ENCODE data around the gene DUSP22.
A peak's percentile ranks its signal among the peaks of the same experiment; 100 is the strongest.
"Not testable (repeated sequence)": the region's sequence is repeated elsewhere in the genome, so short reads cannot be mapped to it uniquely, and the experiment has no call there.

The DUSP22 gene

DNA sequence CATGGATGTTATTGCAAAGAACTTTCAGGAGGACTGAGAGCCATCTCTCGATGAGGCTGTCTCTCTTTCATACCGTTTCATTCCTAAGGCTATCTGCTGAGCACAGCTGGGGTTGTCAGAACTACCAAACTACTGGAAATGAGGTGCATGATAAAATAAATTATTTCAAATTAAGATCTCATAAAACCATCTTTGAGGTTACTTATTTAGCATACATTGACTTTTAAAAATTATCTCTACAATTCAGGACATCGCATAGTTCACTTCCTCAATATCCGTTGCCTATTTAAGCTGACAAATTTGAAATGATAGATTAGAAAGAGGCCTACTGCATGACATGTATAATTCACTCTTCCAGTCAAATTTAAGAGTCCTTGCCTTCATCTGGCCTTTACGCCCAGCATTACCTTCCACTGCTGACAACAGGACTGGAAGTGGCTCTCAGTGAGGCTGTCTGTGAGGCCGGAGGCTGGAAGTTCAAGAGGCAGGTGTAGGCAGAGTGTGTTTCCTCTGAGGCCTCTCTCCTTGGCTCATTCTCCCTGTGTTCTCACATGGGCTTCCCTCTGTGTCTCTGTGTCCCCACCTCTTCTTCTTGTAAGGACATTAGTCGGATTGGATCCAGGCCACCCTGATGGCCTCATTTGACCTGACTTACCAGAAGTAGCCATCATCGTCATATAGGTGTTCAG lies 12.8 kb upstream of the DUSP22 start:
- no peak for DNase-seq (ENCODE audit: low read depth in 2 of 3, low spot score in 2 of 3)

DNA sequence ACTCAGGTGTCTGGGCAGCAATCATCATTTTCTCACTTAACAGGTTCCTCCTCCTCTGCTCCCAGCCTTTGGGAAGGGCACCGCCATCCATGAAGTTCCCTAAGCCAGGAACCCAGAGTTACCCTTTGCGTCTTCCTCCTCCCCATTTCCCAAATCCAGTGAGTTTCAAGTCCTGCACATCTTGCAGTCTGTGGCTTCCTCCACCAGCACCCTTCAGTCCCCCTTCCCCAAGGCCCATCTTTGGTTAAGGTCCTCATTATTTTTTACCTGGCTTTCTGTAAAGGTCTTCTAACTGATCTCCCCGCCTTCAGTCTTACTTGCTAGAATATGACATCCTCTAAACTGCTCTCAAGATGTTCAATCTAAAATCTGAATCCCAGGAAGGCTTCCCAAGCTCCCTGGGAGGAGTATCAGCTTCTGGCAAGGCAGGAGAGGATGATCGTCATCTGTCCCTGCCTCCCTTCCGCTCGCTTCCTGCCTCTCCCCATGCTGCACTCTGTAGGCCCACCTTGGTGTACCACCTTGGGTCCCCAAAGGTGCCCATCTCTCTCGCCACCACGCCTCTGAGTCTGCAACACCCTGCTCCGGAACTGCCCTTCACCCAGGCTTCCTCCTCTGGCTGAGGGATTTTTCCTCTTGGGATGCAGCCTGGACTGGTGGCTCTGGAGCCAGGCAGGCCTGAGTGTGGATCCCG lies 11.4 kb upstream of the DUSP22 start:
- no peak for DNase-seq (ENCODE audit: low read depth in 2 of 3, low spot score in 2 of 3)

DNA sequence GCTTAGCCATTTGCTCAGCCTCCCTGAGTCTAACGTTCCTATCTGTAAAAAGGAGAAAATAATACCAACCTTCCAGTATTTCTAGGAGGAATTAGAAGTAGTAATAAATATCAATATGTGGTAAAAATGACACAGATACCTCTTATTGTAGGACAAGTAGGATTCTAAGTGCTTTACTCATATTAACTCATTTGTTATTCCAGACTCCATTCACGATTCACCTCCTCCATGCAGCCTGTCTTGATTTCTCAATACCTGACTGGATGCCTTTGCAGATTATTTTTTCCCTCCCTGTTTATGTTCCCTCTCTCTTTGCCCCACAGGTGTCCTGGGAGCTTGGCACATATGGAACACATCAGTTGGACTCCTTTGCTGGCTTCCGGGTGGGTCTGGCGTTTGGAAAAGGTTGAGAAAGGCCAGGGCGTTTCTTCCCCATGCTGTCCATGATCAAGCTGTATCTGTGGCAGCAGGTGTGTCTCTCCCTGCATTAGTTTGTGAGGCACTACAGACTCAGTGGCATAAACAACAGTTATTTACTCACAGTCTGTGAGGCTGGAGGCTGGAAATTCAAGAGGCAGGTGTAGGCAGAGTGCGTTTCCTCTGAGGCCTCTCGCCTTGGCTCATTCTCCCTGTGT lies 10.7 kb upstream of the DUSP22 start:
- DNase-seq (ENCODE audit: low read depth in 2 of 3, low spot score in 2 of 3): no peak

DNA sequence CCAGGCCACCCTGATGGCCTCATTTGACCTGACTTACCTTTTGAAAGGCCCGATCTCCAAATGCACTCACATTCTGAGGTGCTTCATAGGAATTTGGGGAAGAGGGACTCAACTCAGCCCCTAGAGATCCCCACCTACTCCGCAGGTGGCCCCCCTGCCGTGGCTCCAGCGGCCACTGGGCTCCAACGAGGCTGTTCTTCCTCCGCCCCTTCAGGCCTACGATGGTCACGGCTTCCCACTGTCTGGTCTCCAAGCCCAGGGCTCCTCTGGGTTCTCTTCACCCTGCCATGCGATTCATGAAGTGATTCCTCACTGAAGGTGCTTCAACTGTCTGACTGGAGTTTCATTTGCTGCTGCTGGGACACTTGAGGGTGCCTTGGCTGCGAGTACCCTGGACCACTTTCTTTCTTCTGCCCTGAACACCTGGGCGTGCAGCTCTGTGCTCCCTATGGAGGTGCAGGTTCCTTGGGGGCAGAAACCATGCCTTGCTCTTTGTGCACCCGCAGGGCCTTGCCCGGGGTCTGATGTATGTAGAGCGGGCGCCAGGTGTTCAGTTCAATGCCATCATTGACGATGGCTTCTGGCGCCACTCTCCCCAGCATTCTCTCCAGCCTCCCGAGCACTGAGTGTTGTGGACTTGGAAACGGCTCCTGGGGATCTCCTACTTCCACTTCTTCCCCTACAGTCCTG lies 10.0 kb upstream of the DUSP22 start:
- no peak for DNase-seq (ENCODE audit: low read depth in 2 of 3, low spot score in 2 of 3)

DNA sequence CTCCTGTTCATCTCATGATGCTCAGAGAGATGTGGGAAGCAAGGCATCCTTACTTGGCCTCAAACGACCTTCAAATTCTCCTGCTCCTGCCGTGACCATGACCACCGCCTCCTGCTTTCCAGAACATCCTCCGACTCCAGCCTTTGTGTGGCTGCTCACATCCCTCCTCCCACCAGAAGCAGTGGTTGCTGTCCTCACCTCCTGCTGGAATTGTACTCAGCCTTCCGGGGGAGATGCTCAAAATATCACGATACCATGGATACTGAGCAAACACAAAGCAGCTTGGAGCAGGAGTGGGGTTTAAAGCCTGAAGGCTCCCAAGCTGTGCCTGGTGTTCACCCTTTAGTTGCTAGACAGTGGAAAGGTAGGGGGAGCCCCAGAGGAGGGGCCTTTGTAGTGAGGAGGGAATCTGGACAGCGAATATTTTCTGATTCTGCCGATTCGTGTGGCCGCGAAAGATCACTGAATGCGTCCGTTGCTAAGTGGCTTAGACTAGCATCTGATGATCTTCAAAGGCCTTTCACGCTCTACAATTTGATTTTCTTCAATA lies 9.3 kb upstream of the DUSP22 start:
- no peak for DNase-seq (ENCODE audit: low read depth in 2 of 3, low spot score in 2 of 3)

DNA sequence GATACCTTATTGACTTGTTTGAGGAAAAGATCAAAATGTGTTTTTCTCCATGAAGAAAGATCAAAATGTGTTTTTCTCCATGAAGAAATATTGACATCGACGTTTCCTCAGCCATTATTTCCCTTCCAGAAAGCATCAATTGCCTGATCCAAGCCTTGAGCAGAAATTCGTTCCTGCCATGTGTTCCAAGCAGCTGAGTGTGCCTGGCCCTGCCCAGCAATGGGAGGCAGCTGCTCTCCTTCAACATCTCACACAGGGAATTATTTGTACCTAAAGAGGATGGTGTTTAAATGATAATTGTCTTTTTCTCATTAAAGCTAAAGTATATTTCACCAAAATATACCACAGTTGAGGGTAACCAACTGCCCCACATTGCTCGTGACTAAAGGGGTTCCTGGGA lies 7.8 kb upstream of the DUSP22 start:
- no peak for DNase-seq (ENCODE audit: low read depth in 2 of 3, low spot score in 2 of 3)

DNA sequence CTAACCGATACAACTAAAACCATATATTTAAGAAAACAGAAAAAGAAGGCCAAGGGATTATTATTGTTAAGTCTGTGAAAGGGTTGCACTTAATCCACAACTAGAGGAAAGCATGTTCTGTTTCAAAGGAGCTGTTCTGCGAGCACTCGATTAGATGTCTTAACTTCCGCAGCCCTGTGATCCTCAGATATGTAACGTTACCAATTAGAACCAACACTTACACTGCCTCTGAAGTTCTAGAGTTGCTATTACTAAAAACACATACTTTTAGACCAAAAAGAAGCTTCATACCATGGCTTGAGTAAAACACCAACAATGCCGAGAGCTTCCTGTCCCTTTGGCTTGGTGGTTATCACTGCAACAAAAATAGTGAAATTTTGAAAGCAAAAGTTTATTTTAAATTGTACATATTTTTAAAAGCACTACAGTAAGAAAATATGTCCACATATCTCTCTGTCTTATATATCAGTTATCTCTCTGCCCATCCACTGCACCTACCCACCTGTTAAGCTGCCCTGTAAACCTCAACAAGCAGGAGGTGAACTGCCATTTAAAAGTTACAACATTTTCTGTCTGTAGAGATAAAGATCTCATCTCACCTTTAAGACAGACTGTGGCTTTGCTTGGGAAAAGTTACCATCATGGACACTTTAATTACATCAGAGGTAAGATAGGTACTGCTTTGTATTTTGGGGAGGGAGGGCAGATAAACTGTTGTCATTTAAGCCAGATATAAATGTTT lies 7.1 kb upstream of the DUSP22 start:
- DNase-seq (ENCODE audit: low read depth in 2 of 3, low spot score in 2 of 3): no peak

DNA sequence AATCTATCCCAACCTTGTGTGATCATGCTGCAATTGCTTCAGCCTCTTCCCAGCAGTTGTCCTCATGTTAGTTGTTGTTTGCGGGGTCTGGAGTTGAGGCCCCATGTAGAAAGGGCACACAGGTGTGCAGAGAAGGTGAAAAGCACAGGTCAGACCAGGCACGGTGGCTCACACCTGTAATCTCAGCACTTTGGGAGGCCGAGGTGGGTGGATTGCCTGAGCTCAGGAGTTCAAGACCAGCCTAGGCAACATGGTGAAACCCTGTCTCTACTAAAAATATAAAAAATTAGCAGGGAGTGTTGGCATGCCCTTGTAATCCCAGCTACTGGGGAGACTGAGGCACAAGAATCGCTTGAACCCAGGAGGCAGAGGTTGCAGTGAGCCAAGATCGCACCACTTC lies 6.4 kb upstream of the DUSP22 start:
- not testable (repeated sequence) for DNase-seq (ENCODE audit: low read depth in 2 of 3, low spot score in 2 of 3)

DNA sequence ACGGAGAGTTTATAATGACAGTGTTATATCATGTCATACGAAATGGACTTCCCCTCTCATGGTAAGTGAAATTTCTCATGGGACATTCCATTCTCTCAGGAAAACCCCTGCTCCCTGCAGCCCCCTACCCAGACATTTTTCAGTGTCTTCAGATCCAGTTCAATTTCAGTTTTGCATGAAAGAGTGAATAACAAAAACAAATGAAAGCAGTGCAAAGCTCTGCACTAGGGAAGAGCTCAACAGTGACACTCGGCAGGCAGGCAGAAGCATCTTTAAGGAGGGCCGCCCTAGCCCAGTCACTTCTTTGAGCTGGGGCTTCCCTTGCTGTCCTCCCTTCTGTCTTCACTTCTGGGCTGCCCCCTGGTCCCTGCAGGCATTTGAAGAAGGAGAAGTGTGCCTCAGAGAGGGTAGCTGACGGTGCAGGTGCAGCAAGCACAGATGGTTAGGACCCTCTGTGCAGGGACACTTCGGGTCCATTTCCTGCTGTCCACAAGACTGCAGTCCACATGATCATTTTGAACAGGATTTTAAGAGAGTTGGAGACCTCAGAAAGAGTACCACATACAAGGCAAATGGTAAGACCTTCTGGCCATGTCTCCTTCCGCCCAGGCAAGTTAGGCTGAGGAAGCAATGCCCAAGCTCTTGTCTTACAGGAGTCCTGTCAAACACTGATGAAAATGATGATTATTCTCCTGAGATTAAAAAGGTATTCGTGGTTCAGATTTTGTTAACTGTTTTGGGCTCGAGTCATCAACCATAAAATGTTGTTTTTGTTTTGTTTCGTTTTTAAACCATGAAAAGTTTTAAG lies 5.4 kb upstream of the DUSP22 start:
- DNase-seq (ENCODE audit: low read depth in 2 of 3, low spot score in 2 of 3): no peak

DNA sequence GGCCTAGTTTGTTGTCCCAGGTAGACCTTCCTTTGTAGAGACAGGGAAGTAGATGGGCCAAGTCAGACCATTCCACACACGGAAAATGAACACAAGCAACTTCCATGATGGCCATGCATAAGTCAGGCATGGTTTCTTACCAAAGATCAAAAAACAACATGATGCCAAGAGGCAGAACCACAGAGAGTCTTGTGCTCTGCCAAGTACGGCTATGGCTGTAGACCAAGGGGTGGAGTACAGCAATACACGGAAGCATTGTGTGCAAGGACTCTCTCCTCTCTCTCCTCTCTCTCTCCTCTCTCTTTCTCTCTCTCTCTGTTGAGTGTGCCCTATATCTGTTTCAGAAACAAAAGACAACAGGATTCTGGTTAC lies 4.8 kb upstream of the DUSP22 start:
- no peak for DNase-seq (ENCODE audit: low read depth in 2 of 3, low spot score in 2 of 3)

DNA sequence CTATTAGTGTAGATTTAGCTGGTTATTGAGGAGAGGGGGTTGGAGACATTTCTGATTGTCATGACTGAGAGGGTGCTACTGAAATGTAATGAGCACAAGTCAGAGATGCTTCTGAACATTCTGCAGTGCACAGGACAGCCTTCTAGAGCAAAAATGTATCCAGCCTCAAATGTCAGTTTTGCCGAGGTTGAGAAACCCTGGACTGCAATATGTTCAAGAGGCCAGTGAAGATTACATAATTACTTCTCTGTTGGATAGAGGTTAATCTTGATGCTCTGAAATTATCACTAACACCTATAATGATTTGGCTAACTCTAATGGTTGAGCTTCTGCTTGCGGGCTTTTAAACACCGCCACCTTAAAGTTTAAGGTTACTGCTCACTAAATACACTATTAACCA lies 3.4 kb upstream of the DUSP22 start:
- no peak for DNase-seq (ENCODE audit: low read depth in 2 of 3, low spot score in 2 of 3)

DNA sequence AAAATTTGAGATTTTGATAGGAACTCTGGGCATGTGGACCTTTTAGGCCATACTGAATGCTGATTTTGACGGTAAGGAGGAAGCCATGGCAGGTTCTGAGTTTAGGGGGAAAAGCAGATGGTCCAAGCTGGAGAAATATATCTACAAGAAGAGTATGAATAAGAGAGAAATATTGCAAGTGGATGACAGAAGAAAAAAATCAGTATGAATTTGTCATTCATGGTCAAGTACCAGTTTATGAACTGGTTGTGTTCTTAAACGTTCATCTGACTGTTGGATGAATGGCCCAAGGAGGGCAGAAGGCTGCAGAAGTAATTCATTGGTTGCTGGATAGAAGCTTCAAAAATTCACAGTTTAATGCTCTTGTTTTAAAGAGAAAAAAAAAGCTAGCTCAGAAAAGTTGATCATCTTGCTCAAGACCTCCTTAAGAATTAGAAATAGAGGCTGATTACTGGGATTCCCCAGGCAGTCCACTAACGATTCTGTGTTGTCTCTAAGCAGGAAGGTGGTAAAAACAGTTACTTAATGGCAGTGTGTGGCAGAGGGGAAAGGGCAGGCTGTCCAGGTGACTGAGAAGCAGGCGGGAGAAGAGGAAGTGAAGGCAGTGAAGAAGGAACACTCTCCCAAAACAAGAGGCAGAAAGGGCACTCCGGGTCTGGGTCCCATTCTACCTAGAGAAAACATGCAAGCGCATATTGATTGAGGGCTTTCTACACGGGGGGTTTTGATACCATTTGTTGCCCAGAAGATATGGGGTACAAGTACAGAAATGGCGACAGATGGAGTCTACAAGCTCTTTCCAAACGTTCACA lies 2.0 kb upstream of the DUSP22 start:
- no peak for DNase-seq (ENCODE audit: low read depth in 2 of 3, low spot score in 2 of 3)

DNA sequence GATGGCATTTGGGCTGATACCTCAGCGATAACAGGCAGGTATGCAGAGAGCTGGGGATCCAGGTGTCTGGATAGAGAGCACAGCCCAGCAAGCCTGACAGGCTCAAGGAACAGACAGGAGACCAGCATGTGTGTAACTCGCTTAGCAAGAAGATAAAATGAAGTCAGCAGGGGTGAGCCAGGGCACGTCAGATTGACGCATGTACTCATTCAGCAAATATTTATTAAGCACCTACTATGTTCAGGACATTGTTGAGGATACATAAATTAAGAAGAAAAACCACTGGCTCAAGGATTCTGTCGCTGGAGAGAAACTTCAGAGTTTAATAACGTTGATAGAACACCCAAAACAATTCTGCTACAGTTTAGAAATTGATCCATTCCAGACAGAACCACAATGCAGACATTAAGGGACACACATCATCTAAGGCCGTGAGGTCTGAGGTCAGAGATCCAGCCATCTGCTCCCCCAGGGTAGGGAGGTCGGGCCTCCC lies 1.0 kb upstream of the DUSP22 start:
- no peak for DNase-seq (ENCODE audit: low read depth in 2 of 3, low spot score in 2 of 3)

DNA sequence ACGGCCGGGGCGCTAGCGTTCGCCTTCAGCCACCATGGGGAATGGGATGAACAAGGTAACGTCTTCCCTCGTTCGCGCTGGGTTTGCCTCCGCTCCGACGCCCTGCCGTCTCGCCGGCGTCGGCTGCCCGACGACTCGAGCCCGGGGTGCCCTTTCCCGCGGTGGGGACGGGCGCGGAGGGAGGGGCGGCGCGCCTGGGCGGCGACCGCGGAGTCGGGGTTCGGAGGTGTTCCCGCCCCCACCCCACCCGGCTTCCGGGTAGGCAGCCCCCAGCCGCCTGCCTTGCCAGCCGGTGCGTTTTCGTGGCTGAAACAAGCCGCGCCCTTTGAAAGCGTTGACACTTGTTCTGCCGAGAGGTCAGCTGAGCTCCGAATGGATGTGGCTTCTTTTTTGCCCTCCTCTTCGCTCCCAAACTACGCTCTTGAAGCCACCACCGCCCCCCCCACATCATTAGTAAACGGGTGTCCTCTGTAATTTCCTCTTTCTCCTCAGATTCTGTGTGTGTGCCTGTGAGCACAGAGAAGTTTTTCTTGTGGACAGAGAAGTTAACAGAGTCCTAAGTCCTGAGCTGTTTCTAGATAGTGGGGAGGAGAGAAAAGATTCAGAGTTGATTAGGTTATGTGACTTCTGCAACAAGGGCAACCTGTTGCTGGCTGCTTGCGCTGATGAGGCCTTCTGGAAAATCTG lies 362 bp downstream of the DUSP22 start:
- peak; percentile 48 to 76 (median 51) for DNase-seq (ENCODE audit: low read depth in 2 of 3, low spot score in 2 of 3)

DNA sequence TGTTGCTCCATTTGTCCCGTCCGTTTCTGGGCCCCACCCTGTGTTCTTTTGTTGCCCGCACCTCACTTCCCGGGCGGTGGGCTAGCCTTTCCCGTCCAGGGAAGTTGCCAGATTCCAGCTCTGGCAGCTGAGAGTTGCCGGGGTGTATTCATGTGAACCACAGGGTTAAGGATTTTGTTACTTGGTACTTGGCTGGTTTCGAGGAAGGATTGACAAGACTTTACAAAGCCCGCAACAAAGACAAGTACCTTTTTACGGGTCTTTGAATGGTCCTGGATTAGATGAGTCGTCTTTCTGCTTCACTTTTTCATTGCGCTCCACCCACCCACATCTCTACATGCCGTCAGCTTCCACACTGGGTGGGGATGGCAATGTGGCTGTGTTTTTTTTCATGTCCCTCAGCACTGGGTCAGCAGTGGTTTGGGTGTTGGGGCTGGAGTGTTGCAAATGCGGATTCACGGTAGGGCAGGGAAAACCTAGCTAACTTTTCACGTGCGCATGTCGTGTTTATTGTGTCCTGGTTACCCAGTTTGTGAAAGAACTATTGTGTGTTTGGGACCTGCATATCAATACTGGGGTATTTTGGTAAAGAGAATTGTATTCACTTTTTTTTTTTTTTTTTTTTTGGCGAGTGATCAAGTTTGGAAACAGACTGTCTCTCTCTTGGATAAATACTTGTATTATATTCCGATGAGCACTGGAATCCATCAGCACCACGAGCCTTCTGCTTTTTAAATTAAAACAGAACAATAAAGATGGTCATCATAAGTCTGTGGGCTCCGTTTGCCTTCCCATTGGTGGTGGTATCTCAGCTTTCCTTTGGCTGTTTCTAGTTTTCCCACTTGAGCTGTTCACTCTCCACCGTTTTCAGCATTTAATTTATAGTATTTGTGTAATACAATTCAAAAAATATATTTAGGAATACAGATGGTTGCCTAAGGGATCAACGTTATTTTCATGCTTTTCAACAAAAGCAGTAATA lies 1.2 kb downstream of the DUSP22 start:
- peak in 2 of 3 experiments; percentile 33 to 36 for DNase-seq (ENCODE audit: low read depth in 2 of 3, low spot score in 2 of 3)

DNA sequence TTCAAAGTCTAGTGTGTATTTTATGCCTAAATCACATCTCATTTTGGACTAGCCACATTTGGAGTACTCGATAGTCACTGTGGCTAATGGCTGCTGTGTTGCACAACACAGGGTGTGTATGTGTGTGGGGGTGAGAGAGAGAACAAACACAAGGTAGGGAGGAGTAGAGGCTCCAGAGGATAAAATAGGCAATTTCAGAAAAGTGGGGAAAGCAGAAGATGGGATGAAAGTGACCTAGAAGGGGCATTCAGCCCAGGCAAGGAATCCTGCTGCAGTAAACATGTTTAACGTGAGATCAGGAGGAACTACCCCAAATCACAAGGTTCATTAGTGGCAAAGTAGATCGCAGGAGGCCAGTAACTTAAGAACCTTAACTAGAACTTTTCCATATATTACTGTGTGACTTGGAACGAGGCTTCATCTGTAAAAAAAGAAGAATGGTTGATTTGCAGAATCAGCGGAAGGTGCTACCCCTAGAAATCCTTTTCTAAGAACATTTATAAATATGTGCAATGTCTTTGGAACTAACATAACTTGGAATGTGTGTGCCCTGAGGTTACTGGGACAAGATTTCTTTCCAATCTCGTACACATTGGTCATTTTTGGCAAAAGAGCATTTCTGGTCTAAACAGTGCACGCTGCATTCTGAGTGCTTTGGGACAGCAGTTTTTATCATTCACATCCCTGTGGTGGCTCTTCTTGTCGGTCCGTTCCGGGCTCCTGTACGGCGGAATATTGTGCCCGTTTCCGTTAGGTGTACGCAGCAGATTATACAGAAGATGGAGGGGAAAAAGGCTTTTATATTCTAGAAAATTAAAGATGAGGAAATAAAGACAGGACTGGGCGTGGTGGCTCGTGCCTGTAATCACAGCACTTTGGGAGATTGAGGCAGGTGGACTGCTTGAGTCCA lies 2.6 kb downstream of the DUSP22 start:
- no peak for DNase-seq (ENCODE audit: low read depth in 2 of 3, low spot score in 2 of 3)

Data from activated CD8-positive, alpha-beta memory T cell treated with anti-CD3 and anti-CD28 coated beads for 48 hours (primary cell).